GM18508 (cell line): ENCODE data around the gene EIF3B.
"Not testable (repeated sequence)": the region's sequence is repeated elsewhere in the genome, so short reads cannot be mapped to it uniquely, and the experiment has no call there.

ENCODE experiments used
- ATAC-seq: cut with Tn5 transposase; IDR thresholded peaks from one replicate; pipeline ENCODE4 v1.9.1; 2021; ENCODE audit warnings: moderate number of reproducible peaks; ENCODE audit not compliant: insufficient read depth, unreplicated experiment

The EIF3B gene

DNA sequence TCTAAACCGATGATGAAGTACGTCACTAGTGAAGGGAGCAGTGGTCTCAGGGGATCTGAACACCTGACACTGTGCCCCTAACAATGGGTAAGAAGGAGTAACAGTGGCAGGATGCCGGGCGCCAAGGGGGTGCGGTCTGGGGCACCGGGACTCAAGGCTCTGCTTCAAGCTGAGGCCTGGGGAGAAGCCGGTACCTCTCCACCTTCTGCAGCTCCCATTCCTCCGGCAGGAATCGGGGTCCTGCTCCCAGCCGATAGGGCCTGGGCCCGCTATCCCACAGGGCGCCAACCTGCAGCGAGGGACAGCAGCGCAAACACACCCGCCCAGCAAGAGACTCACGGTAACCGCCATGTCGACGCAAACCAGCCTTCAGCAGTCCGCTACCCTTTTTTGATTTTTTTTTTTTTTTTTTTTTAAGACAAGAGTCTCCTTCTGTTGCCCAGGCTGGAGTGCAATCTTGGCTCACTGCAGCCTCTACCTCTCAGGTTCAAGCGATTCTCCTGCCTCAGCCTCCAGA, 40.0 kb downstream of the EIF3B start:
- no peak for ATAC-seq

DNA sequence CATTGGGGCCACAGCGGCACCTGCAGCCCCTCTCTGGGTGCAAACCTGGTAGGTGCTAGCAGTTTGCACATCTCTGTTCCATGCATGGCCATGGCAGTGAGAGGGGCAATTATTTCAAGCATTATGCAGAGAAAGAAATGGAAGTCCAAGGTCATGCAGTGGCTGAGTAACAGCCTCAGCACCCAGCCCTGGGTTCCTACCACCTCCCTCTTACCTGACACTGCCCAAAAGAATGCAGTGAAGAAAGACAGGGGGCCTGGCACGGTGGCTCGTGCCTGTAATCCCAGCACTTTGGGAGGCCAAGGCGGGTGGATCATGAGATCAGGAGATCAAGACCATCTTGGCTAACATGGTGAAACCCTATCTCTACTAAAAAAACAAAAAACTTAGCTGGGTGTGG, 43.9 kb downstream of the EIF3B start:
- no peak for ATAC-seq

DNA sequence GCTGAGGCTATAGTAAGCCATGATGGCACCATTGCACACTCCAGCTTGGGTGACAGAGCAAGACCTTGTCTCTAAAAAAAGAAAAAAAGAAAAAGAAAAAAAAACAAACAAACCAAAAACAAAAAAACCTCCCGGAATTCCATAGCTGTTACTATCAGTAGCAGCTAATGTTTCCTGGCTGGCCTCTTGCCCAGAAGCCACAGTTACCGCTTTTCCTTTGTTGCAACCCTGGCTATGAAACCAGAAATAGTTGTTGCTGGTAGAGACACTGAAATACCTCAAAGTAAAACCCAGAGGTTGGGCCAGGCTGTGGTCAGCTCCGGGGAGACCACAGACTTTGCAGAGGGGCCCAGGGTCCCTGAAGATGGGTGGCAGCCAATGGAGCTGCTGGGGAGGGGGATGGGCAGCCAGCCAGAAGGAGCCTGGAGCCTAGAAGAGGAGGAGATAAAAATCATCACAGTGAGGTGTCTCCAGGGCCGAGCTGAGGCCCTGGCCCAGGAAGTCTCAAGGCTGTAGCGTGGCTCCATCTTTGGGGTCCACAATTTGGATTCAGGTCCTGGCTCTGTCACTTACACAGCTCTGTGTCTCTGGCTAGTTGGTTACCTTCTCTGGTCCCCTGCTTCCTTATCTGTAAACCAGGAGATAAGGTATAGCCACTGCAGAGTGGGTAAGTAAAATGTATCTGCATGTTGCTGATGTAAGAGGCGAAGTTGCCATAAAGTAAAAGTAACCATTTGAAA, 45.4 kb downstream of the EIF3B start:
- ATAC-seq: no peak

GRCh38 chr7:2402687-2403013, 48.0 kb downstream of the EIF3B start:
- ATAC-seq: no peak

DNA sequence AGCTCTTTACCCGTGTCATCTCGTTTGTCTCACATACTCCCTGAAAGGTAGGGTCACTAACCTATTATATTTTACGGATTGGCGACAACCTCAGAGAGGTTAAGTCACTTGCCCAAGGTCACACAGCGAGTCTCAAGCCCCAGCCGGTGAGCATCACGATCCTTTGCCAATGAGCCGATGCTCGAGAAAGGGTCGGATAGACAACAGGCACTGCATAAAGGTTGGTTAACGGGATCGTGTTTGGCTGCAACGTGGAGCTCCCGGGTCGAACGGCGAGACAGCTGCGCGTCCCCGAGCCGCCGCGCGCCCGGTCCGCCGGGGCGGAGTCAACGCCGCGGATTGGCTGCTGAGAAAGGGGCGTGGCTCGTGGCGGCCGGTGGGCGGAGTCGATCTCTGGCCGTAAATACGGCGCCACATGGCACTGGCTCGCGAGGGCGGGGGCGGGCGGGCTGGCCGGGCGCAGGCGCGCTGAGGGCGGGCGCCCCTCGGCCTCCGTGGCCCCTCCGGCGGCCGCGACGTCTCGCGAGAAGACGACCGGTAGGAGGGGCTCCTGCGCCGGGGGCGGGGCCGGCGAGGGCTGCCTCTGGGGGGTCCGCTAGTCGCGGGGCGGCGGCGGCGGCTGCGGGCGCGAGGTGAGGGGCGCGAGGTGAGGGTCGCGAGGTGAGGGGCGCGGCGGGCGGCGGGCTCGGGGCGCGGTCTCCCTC, 48.5 kb downstream of the EIF3B start, which contains the start of gene CHST12:
Gene CHST12 (plus strand): TSS at position 598 of the 704 bp plus-strand sequence. CDS start 29,029 bp downstream, outside the sequence.
- no peak for ATAC-seq

GRCh38 chr7:2403718-2404648, 49.4 kb downstream of the EIF3B start:
- ATAC-seq: no peak

GRCh38 chr7:2404714-2405119, 50.1 kb downstream of the EIF3B start:
- ATAC-seq: no peak

DNA sequence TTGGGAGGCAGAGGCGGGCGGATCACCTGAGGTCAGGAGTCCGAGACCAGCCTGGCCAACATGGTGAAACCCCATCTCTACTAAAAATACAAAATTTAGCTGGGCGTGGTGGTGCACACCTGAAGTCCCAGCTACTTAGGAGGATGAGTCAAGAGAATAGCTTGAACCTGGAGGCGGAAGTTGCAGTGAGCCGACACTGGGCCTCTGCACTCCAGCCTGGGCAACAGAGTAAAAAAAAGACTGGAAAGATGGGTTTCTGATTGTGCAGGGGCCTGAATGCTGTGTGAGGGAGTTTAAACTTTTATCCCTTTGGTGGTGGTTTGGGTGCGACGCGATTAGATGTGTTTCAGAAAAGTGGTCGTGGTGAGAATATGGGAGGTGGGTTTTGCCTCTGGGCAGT, 50.6 kb downstream of the EIF3B start:
- ATAC-seq: no peak

DNA sequence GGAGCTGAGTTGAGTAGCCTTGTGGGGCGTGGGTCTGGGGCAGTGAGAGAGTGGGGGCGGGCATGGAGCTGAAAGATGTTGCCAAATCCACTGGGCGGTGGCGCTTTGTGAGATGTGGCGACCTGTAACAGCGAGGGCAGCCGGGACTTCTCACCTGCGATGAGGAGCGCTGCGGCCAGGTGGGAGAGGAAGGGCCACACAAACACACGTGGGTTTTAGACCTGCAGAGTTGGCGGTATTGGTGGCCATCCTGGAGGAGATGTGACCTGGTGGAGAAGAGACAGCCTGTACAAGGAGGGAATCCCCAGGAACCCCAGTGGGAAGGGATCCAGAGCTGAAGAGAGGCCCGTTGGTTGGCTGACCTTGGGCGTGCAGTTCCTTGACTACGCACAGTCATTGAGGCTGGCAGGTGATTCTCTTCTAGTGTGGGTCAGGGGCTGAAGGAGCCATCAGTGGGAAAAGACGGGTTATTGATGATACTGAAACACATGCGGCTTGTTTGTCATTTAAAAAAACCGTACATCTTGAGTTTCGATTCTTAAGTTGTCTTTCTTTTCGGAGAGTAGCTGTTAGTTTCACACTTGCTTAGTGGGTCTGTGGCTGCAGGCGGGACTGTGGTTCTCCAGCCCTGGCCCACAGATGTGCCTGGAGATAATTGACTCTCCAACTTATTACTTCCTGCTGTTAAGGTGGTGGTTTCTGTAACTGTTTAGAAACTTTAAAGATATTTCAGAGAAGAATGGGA, 51.1 kb downstream of the EIF3B start:
- ATAC-seq: peak; percentile 44

DNA sequence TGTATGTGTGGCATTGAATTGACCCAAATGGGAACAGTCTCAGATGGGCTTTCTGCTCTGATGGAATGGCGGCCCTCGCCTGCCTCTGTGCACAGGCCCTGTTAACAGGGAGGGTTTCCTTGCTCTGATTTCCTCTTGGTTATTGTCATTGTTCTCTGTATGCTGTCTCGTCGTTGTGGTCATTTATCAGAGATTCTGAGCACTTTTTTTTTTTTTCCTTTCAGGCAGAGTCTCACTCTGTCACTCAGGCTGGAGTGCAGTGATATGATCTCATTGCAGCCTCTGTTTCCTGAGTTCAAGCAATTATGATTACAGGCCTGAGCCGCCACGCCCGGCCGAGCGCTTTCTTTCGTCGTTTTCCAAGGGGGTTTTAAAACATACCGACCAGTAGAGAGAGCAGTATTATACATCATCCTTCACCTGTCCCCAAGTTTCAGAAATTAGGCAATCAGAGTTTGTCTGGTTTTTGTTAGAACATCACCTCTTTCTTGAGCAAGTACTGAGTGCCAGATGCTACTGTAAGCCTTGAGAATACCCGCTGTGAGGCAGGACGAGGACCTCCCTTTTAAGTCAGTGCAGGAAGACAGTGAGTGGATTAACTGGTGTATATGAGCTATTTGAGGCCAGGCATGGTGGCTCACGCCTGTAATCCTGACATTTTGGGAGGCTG, 55.3 kb downstream of the EIF3B start:
- no peak for ATAC-seq

- ATAC-seq: no peak
Observed at GRCh38 chr7:2411049-2411448, 56.4 kb downstream of the EIF3B start.

DNA sequence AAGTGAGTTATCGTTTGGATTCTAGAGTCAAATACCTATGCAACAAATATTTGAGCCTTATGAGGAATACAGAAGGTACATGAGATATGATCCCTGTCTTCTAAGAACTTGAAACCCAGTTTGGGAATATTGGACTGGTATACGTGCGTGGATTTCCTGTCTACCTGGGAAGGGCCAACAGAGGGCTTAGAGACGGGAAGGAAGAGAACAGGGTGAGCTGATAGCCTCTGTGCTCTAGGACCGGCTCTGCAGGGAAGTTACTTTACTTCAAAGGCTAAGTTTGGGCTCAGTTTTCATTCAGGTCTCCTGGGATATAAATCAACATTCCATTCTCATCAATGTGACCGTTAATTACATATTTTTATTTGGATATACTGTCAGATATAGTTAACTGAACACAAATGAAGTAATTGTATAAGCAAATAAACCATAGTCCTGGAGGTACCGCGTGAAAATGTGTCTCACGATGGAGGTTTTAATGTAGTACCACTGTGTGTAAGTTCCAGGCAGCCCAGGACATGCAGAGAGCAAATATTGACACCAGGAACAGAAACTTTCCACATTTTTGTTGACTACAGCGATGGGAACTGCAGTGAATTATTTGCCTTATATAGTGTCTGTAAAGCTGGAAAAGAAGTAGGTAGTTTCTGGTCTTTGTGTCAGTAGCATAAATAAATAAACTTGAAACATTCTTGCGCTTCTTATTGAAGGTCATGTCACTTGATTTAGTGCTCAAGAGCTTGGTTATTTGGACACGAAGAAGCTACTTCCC, 57.4 kb downstream of the EIF3B start:
- no peak for ATAC-seq

DNA sequence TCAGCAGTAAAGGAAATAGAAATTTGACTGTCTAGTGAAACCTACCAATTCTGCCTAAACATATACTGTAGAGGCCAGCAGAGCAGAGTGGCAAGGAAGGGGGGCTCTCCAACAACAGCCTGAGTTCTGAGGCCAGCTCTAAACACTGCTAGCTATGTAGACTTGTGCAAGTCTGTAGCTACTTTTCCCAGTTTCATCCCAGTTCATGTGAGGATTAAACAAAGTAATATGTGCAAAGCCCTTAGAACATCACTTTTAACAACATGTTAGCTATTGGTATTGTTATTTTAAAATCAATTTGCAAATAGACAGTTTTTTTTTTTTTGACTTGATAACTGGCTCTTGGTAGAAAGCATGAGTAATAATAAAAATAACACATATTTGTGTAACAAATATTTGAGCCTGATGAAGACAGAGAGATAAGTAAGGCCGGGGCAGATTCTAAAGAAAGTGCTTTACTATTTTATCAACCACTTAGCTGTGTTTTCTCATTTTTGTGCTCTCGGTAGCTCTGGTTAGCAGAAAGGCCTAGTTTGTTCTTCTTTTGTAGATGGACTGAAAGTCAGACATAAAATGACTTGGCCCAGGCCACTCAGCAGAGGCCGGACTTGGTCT, 58.1 kb downstream of the EIF3B start:
- no peak for ATAC-seq

GRCh38 chr7:2416063-2416462, 61.4 kb downstream of the EIF3B start:
- ATAC-seq: no peak

GRCh38 chr7:2416650-2417049, 62.0 kb downstream of the EIF3B start:
- ATAC-seq: no peak

DNA sequence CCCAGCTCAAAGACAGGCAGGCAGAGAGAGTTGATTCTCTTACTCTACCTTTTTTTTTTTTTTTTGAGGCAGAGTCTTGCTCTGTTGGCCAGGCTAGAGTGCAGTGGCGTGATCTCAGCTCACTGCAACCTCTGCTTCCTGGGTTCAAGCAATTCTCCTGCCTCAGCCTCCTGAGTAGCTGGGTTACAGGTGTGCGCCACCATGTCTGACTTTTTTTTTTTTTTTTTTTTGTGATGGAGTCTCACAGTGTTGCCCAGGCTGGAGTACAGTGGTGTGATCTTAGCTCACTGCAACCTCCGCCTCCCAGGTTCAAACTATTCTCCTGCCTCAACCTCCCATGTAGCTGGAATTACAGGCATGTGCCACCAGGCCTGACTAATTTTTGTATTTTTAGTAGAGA, 62.6 kb downstream of the EIF3B start:
- not testable (repeated sequence) for ATAC-seq

- ATAC-seq: no peak
Observed at GRCh38 chr7:2417981-2418481, 63.4 kb downstream of the EIF3B start.
